HepG2 (cell line): ENCODE data around the gene COBLL1. TPM values are rescaled to one million over a fixed set of nuclear protein-coding genes. Genes with fewer than 3 reads are reported as not detected.

Experiments used
- MAZ ChIP-seq, 2 experiments: sonication (generic) in 1 of 2; formaldehyde crosslinking in 1 of 2; IDR thresholded peaks; 2 replicates each; pipeline versions ENCODE4 v1.5.0 to v1.6.1; 2012 to 2020; ENCODE audit warnings: low read depth in 2 of 2, mild to moderate bottlenecking in 2 of 2, borderline replicate concordance in 1 of 2, improper control_type of control experiment in 1 of 2, low read length in 1 of 2, missing genetic modification reagents in 1 of 2, moderate library complexity in 1 of 2
- NFE2 ChIP-seq: sonication (generic); formaldehyde crosslinking; IDR thresholded peaks from 2 replicates; pipeline ENCODE4 v1.4.0; 2020; ENCODE audit warnings: missing genetic modification reagents
- ONECUT2 ChIP-seq: sonication (generic); formaldehyde crosslinking; IDR thresholded peaks from 2 replicates; pipeline ENCODE4 v1.4.0; 2020; ENCODE audit warnings: missing genetic modification reagents
- PAF1 ChIP-seq: IDR thresholded peaks from 2 replicates; pipeline ENCODE4 v1.6.1; 2016; ENCODE audit warnings: missing genetic modification reagents, missing compliant biosample characterization
- SMAD1 ChIP-seq: sonication (generic); formaldehyde crosslinking; IDR thresholded peaks from 2 replicates; pipeline ENCODE4 v1.4.0; 2020; ENCODE audit warnings: missing genetic modification reagents, low read depth, mild to moderate bottlenecking, borderline replicate concordance
- SNAPC4 ChIP-seq: sonication (generic); formaldehyde crosslinking; IDR thresholded peaks from 2 replicates; pipeline ENCODE4 v1.4.0; 2020; ENCODE audit warnings: mild to moderate bottlenecking, missing genetic modification reagents
- SYNCRIP ChIP-seq: fragments of 200-400 bp; formaldehyde crosslinking; IDR thresholded peaks from 2 replicates; pipeline ENCODE4 v1.6.1; 2018; ENCODE audit warnings: mild to moderate bottlenecking, low read depth, low read length; ENCODE audit not compliant: insufficient read depth
- TOE1 ChIP-seq: sonication (generic); formaldehyde crosslinking; IDR thresholded peaks from 2 replicates; pipeline ENCODE4 v1.4.0; 2020; ENCODE audit warnings: mild to moderate bottlenecking, missing genetic modification reagents
- ZNF20 ChIP-seq: sonication (generic); formaldehyde crosslinking; IDR thresholded peaks from 2 replicates; pipeline ENCODE4 v1.4.0; 2020; ENCODE audit warnings: mild to moderate bottlenecking, moderate library complexity, missing genetic modification reagents
- ZNF276 ChIP-seq: sonication (generic); formaldehyde crosslinking; IDR thresholded peaks from 2 replicates; pipeline ENCODE4 v1.4.0; 2020; ENCODE audit warnings: mild to moderate bottlenecking, low read depth, missing genetic modification reagents
- ZNF414 ChIP-seq: sonication (generic); formaldehyde crosslinking; IDR thresholded peaks from 2 replicates; pipeline ENCODE4 v1.5.0; 2020; ENCODE audit warnings: missing genetic modification reagents
- ZNF883 ChIP-seq: sonication (generic); formaldehyde crosslinking; IDR thresholded peaks from 2 replicates; pipeline ENCODE4 v1.5.1; 2020; ENCODE audit warnings: mild to moderate bottlenecking, missing genetic modification reagents; ENCODE audit errors: not compliant biosample characterization
- polyA plus RNA-seq, 8 experiments: library from polyadenylated mRNA; depleted of rRNA in 3 of 8; stranded (reverse) in 7 of 8; unstranded in 1 of 8; fragments of >200 nt; fragmentation: Illumina TruSeq in 4 of 8; extraction: Trizol in 4 of 8; gene quantifications; 2 replicates each; pipeline versions ENCODE4 v1.2.1 to v1.2.3, GENCODE V29; 2011 to 2016; ENCODE audit warnings: low read depth in 4 of 8, missing spikeins in 1 of 8, mixed read lengths in 1 of 8; ENCODE audit not compliant: insufficient read depth in 1 of 8
- total RNA-seq, 5 experiments: library from RNA; depleted of rRNA; stranded (reverse); fragments of >200 nt; fragmentation: Illumina TruSeq; extraction: Trizol; gene quantifications; 2 replicates each; pipeline ENCODE4 v1.2.3, GENCODE V29; 2016; ENCODE audit warnings: low read depth in 1 of 5
- TF ChIP-seq, protein P1 (sequence below): sonication (generic); formaldehyde crosslinking; IDR thresholded peaks from 2 replicates; pipeline ENCODE4 v1.4.0; 2020; ENCODE audit warnings: missing genetic modification reagents, borderline replicate concordance
- TF ChIP-seq, protein P2 (sequence below): sonication (generic); formaldehyde crosslinking; IDR thresholded peaks from 2 replicates; pipeline ENCODE4 v1.4.0; 2020; ENCODE audit warnings: mild to moderate bottlenecking, low read depth, missing genetic modification reagents
- TF ChIP-seq, protein P3 (sequence below): sonication (generic); formaldehyde crosslinking; IDR thresholded peaks from 2 replicates; pipeline ENCODE4 v1.5.0; 2020; ENCODE audit warnings: missing genetic modification reagents

COBLL1 gene
- total and polyA plus RNA-seq, 2 of the 13 experiments (the other 11 are each of a cell fraction or from before 2014, with no cell fraction given) = 32.6 to 86.8 TPM

DNA sequence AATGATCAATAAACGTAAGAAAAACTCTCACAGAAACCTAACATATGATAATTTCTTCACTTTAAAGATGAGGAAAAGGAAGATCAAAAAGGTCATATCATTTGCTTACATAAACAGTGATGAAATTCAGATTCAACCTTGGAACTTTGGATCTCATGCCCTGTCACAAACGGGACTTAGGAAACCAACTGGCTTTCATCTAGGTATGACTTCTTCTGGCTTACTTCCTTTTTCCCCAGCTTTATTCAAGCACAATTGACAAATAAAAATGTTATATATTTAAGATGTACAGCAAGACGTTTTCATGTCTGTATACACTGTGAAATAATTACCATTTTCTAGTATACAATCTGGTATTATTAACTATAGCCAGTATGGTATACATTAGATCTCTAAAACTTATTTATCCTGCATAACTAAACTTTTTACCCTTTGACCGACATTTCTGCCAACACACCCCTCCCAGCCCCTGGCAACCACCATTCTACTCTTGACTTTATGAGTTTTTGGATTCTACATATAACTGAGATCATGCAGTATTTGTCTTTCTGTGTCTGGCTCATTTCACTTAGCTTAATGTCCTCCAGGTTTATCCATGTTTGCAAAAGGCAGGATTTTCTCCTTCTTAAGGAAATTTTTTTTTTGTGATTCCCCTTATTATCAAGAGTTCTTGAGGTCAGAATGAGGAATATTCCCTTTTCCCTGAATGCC, 46.0 kb upstream of the COBLL1 start (continued):
- TF ChIP-seq, protein P1, sequence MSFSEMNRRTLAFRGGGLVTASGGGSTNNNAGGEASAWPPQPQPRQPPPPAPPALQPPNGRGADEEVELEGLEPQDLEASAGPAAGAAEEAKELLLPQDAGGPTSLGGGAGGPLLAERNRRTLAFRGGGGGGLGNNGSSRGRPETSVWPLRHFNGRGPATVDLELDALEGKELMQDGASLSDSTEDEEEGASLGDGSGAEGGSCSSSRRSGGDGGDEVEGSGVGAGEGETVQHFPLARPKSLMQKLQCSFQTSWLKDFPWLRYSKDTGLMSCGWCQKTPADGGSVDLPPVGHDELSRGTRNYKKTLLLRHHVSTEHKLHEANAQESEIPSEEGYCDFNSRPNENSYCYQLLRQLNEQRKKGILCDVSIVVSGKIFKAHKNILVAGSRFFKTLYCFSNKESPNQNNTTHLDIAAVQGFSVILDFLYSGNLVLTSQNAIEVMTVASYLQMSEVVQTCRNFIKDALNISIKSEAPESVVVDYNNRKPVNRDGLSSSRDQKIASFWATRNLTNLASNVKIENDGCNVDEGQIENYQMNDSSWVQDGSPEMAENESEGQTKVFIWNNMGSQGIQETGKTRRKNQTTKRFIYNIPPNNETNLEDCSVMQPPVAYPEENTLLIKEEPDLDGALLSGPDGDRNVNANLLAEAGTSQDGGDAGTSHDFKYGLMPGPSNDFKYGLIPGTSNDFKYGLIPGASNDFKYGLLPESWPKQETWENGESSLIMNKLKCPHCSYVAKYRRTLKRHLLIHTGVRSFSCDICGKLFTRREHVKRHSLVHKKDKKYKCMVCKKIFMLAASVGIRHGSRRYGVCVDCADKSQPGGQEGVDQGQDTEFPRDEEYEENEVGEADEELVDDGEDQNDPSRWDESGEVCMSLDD (CRISPR knock-in tag) = no peak
- no peak for TF ChIP-seq ZNF276 (CRISPR knock-in tag)
- TF ChIP-seq ZNF883 (CRISPR knock-in tag) = no peak
- TF ChIP-seq MAZ (IDR thresholded peaks at IDR 0.05; ENCODE audit: borderline replicate concordance, low read depth, low read length) = no peak
- TF ChIP-seq MAZ (CRISPR knock-in tag; IDR thresholded peaks at IDR 0.05; ENCODE audit: low read depth) = no peak
- no peak for TF ChIP-seq SYNCRIP
- peak; percentile 90; the same call in 1 of the 2 replicates for TF ChIP-seq TOE1
- TF ChIP-seq ONECUT2 (CRISPR knock-in tag) = peak; percentile 30; the same call in 1 of the 2 replicates
- TF ChIP-seq, protein P2, sequence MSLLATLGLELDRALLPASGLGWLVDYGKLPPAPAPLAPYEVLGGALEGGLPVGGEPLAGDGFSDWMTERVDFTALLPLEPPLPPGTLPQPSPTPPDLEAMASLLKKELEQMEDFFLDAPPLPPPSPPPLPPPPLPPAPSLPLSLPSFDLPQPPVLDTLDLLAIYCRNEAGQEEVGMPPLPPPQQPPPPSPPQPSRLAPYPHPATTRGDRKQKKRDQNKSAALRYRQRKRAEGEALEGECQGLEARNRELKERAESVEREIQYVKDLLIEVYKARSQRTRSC (CRISPR knock-in tag) = no peak
- no peak for TF ChIP-seq SMAD1
- TF ChIP-seq, protein P3, sequence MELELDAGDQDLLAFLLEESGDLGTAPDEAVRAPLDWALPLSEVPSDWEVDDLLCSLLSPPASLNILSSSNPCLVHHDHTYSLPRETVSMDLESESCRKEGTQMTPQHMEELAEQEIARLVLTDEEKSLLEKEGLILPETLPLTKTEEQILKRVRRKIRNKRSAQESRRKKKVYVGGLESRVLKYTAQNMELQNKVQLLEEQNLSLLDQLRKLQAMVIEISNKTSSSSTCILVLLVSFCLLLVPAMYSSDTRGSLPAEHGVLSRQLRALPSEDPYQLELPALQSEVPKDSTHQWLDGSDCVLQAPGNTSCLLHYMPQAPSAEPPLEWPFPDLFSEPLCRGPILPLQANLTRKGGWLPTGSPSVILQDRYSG (CRISPR knock-in tag) = no peak
- no peak for TF ChIP-seq SNAPC4
- TF ChIP-seq PAF1 (CRISPR knock-in tag) = no peak
- TF ChIP-seq ZNF414 (CRISPR knock-in tag) = peak; percentile 70; the same call in 1 of the 2 replicates
- TF ChIP-seq ZNF20 (CRISPR knock-in tag) = no peak; the same call in 1 of the 2 replicates
- no peak for TF ChIP-seq NFE2 (CRISPR knock-in tag)
